ENCODE data around the gene GNAI1. TPM values are rescaled to one million over a fixed set of nuclear protein-coding genes. Genes with fewer than 3 reads are reported as not detected.

The GNAI1 gene
- total RNA-seq, 1 experiment from 2014 or later, result 19.8 TPM

DNA sequence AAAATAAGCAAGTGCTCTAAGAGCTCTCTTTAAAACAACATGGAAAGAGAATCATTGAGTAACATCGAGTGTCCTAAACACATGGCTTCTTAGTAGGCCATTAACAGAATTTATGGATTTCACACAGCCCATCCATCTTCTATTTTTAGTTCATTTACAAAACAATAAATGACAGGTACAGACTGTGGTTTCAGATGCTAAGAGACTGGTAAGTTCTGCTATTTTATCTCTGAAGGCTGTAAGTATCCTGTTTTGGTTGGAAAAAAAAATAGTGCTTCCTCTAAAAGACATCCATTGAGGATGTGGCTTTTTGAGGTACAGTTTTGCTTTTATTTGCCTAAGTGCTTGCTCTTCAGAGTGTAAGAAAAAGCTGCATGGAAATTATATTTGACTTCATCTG lies 27.4 kb upstream of the GNAI1 start:
- ChIA-PET POLR2A (ENCODE audit: low non-redundant PET) (no interaction called here), CTCF (no interaction called here)
- BruUV-seq (replicated peaks), result no TSS peak
- TF ChIP-seq EZH2 (IDR thresholded peaks at IDR 0.05; ENCODE audit: borderline replicate concordance, low read depth, low read length, poor library complexity, severe bottlenecking), result no peak
- TF ChIP-seq, protein P1, sequence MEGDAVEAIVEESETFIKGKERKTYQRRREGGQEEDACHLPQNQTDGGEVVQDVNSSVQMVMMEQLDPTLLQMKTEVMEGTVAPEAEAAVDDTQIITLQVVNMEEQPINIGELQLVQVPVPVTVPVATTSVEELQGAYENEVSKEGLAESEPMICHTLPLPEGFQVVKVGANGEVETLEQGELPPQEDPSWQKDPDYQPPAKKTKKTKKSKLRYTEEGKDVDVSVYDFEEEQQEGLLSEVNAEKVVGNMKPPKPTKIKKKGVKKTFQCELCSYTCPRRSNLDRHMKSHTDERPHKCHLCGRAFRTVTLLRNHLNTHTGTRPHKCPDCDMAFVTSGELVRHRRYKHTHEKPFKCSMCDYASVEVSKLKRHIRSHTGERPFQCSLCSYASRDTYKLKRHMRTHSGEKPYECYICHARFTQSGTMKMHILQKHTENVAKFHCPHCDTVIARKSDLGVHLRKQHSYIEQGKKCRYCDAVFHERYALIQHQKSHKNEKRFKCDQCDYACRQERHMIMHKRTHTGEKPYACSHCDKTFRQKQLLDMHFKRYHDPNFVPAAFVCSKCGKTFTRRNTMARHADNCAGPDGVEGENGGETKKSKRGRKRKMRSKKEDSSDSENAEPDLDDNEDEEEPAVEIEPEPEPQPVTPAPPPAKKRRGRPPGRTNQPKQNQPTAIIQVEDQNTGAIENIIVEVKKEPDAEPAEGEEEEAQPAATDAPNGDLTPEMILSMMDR (conservative IDR thresholded peaks at IDR 0.05; ENCODE audit: low read depth, low read length), result no peak
- Histone ChIP-seq H3K36me3 (ENCODE audit: insufficient read depth, low read length, poor library complexity, severe bottlenecking) (no peaks in the 10 kb centered on the region), H3K4me3 (ENCODE audit: low read depth, low read length, poor library complexity, severe bottlenecking) (no peak overlapping the region), H3K4me1 (ENCODE audit: insufficient read depth, low read length, poor library complexity, severe bottlenecking) (no peaks in the 10 kb centered on the region), H3K27me3 (replicated peaks; ENCODE audit: insufficient read depth, low read depth, low read length, poor library complexity) (no peaks in the 10 kb centered on the region), H3K9me3 (ENCODE audit: low read depth, low read length, poor library complexity, severe bottlenecking) (no peaks in the 10 kb centered on the region), H3K27ac (ENCODE audit: low read depth, low read length, poor library complexity, severe bottlenecking) (no peak overlapping the region)
- intact Hi-C loops (cut with micrococcal nuclease; ENCODE audit: unreplicated experiment), result no loop called here
- DNase-seq (ENCODE audit: low spot score), result no peak

DNA sequence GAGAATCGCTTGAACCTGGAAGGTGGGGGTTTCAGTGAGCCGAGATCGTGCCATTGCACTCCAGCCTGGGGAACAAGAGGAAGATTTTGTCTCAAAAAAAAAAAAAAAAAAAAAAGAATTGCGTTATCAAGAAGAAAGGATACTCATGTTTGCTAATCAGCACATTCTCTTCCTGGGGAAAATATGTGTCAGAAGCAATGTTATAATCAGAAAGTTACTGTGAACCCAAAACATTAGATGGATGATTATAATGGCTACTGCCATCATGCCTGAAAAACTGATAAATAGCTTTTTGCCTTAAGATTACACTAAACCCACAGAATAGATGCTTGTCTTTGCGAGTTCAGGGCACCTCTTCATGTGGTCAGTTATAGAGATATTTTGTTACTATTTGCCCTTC lies 24.3 kb upstream of the GNAI1 start:
- TF ChIP-seq, protein P1 (conservative IDR thresholded peaks at IDR 0.05; ENCODE audit: low read depth, low read length), result no peak
- TF ChIP-seq EZH2 (IDR thresholded peaks at IDR 0.05; ENCODE audit: borderline replicate concordance, low read depth, low read length, poor library complexity, severe bottlenecking), result no peak
- no peak overlapping the region for H3K27ac ChIP-seq (ENCODE audit: low read depth, low read length, poor library complexity, severe bottlenecking)
- ChIA-PET POLR2A (ENCODE audit: low non-redundant PET) (interaction anchor here (0.7 kb wide), 1 partner anchor 1364 kb away, joined by 22 read pairs; no protein-coding TSS in a partner anchor), CTCF (no interaction called here)
- intact Hi-C loops (cut with micrococcal nuclease; ENCODE audit: unreplicated experiment), result no loop called here
- H3K27me3 ChIP-seq (replicated peaks; ENCODE audit: insufficient read depth, low read depth, low read length, poor library complexity), result no peaks in the 10 kb centered on the region
- no peaks in the 10 kb centered on the region for H3K36me3 ChIP-seq (ENCODE audit: insufficient read depth, low read length, poor library complexity, severe bottlenecking)
- no TSS peak for BruUV-seq (replicated peaks)
- no peak overlapping the region for H3K4me3 ChIP-seq (ENCODE audit: low read depth, low read length, poor library complexity, severe bottlenecking)
- DNase-seq (ENCODE audit: low spot score), result no peak
- no peaks in the 10 kb centered on the region for H3K9me3 ChIP-seq (ENCODE audit: low read depth, low read length, poor library complexity, severe bottlenecking)
- H3K4me1 ChIP-seq (ENCODE audit: insufficient read depth, low read length, poor library complexity, severe bottlenecking), result no peaks in the 10 kb centered on the region

DNA sequence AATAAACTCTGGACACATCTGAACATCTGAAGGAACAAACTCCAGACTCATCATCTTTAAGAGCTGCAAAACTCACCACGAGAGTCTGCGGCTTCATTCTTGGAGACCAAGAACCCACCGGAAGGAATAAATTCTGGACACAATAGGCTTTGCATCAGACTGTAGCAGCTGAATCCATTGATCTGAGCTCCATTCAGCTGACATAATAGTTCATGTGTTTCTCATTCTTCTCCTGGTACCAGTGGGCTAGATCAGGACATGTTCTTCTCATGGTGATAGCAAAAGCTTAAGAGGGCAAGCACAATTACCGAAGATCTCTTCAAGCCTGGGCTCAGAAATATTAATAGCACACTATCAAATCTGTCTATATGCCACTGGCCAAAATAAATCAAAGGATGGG lies 20.5 kb upstream of the GNAI1 start:
- ChIA-PET CTCF (no interaction called here), POLR2A (ENCODE audit: low non-redundant PET) (interaction anchor here (0.6 kb wide), 1 partner anchor 100 kb away, joined by 3 read pairs; no protein-coding TSS in a partner anchor)
- no peaks in the 10 kb centered on the region for H3K4me1 ChIP-seq (ENCODE audit: insufficient read depth, low read length, poor library complexity, severe bottlenecking)
- no peak overlapping the region for H3K27ac ChIP-seq (ENCODE audit: low read depth, low read length, poor library complexity, severe bottlenecking)
- no peaks in the 10 kb centered on the region for H3K36me3 ChIP-seq (ENCODE audit: insufficient read depth, low read length, poor library complexity, severe bottlenecking)
- no peak for DNase-seq (ENCODE audit: low spot score)
- BruUV-seq (replicated peaks), result no TSS peak
- intact Hi-C loops (cut with micrococcal nuclease; ENCODE audit: unreplicated experiment), result no loop called here
- no peak for TF ChIP-seq EZH2 (IDR thresholded peaks at IDR 0.05; ENCODE audit: borderline replicate concordance, low read depth, low read length, poor library complexity, severe bottlenecking)
- TF ChIP-seq, protein P1 (conservative IDR thresholded peaks at IDR 0.05; ENCODE audit: low read depth, low read length), result no peak
- no peaks in the 10 kb centered on the region for H3K27me3 ChIP-seq (replicated peaks; ENCODE audit: insufficient read depth, low read depth, low read length, poor library complexity)
- H3K4me3 ChIP-seq (ENCODE audit: low read depth, low read length, poor library complexity, severe bottlenecking), result no peak overlapping the region
- no peaks in the 10 kb centered on the region for H3K9me3 ChIP-seq (ENCODE audit: low read depth, low read length, poor library complexity, severe bottlenecking)

All from A673 (cell line).